Spleen (tissue), 7 donors: ENCODE results near the gene CREB3L2.

Experiments used
- POLR2AphosphoS5 ChIP-seq, 3 donors: sonication (generic); formaldehyde crosslinking; IDR thresholded peaks; one replicate each; pipeline ENCODE4 v1.5.1; 2017; ENCODE audit warnings: antibody characterized with exemption in 3 of 3
- TF ChIP-seq, protein P1 (sequence below), 11 experiments: fragments of 200-600 bp in 7 of 11; fragments of 450-650 bp in 4 of 11; sonication (generic) in 4 of 11; IDR thresholded peaks in 8 of 11; conservative IDR thresholded peaks in 3 of 11; 1 replicate in 7 of 11; 2 replicates in 4 of 11; pipeline versions ENCODE4 v1.4.0 to v1.8.0; 2016 to 2021; ENCODE audit warnings: antibody characterized with exemption in 11 of 11, inconsistent platforms in 4 of 11, mild to moderate bottlenecking in 1 of 11
- donor health status: DM: no; HTN: no; CAD: no; lungs with moderate emphysema.
- donor health status: DM: no; HTN: no; CAD: no.
- donor health status: DM: no; HTN: no; CAD: no.

- TF ChIP-seq, protein P1, sequence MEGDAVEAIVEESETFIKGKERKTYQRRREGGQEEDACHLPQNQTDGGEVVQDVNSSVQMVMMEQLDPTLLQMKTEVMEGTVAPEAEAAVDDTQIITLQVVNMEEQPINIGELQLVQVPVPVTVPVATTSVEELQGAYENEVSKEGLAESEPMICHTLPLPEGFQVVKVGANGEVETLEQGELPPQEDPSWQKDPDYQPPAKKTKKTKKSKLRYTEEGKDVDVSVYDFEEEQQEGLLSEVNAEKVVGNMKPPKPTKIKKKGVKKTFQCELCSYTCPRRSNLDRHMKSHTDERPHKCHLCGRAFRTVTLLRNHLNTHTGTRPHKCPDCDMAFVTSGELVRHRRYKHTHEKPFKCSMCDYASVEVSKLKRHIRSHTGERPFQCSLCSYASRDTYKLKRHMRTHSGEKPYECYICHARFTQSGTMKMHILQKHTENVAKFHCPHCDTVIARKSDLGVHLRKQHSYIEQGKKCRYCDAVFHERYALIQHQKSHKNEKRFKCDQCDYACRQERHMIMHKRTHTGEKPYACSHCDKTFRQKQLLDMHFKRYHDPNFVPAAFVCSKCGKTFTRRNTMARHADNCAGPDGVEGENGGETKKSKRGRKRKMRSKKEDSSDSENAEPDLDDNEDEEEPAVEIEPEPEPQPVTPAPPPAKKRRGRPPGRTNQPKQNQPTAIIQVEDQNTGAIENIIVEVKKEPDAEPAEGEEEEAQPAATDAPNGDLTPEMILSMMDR (IDR thresholded peaks at IDR 0.05 in 8 of 11, conservative IDR thresholded peaks at IDR 0.05 in 3 of 11), result no peak
- no peak for TF ChIP-seq POLR2AphosphoS5 (IDR thresholded peaks at IDR 0.05)
These were observed 131.2 kb downstream of the CREB3L2 start for GRCh38 chr7:137870684-137871083.
